Subcutaneous abdominal adipose tissue (tissue), 5 donors: ENCODE measurements around the gene SCN4A.

ENCODE experiments used
- H3K27ac ChIP-seq: one replicate; pipeline ENCODE4 v1.7.0; 2013; ENCODE audit warnings: low read depth, mild to moderate bottlenecking, inconsistent platforms, low read length, moderate library complexity
- H3K27me3 ChIP-seq, 5 donors: one replicate each; pipeline ENCODE4 v1.7.0; 2013; ENCODE audit warnings: low read length in 5 of 5, inconsistent platforms in 1 of 5; ENCODE audit not compliant: control insufficient read depth in 5 of 5, insufficient read depth in 4 of 5
- H3K36me3 ChIP-seq, 5 donors: one replicate each; pipeline ENCODE4 v1.7.0; 2013; ENCODE audit warnings: low read length in 5 of 5; ENCODE audit not compliant: control insufficient read depth in 5 of 5, insufficient read depth in 5 of 5
- H3K4me1 ChIP-seq, 5 donors: one replicate each; pipeline ENCODE4 v1.7.0; 2013; ENCODE audit warnings: low read length in 5 of 5, mild to moderate bottlenecking in 3 of 5, moderate library complexity in 1 of 5; ENCODE audit not compliant: control insufficient read depth in 5 of 5, insufficient read depth in 5 of 5
- H3K4me3 ChIP-seq, 5 donors: one replicate each; pipeline ENCODE4 v1.7.0; 2013; ENCODE audit warnings: low read length in 5 of 5, low read depth in 1 of 5
- H3K9ac ChIP-seq, 5 donors: one replicate each; pipeline ENCODE4 v1.7.0; 2013; ENCODE audit warnings: low read length in 5 of 5, mild to moderate bottlenecking in 4 of 5, moderate library complexity in 3 of 5
- H3K9me3 ChIP-seq, 5 donors: one replicate each; pipeline ENCODE4 v1.7.0; 2013; ENCODE audit warnings: low read length in 5 of 5; ENCODE audit not compliant: control insufficient read depth in 5 of 5
- donor health status: healthy.
- donor health status: healthy.
- donor health status: healthy.
- donor health status: healthy.
- donor health status: healthy.

SCN4A gene

GRCh38 chr17:63947711-63948330 lies 24.9 kb downstream of the SCN4A start:
- Histone ChIP-seq H3K36me3 (peaks cover 0 to 64% (median 41%) of the 10 kb centered on the region in 5 donors), H3K9me3 (no peaks in the 10 kb centered on the region), H3K27me3 (peaks cover 0 to 16% (median 6%) of the 10 kb centered on the region in 5 donors), H3K9ac (no peak overlapping the region), H3K4me3 (no peak overlapping the region), H3K27ac (no peak overlapping the region), H3K4me1 (peaks cover 0 to 16% (median 5%) of the 10 kb centered on the region in 5 donors)

- H3K27me3 ChIP-seq, result peaks cover 0 to 14% (median 6%) of the 10 kb centered on the region in 5 donors
- H3K4me3 ChIP-seq, result no peak overlapping the region
- no peak overlapping the region for H3K9ac ChIP-seq
- no peak overlapping the region for H3K27ac ChIP-seq
- peaks cover 0 to 16% (median 5%) of the 10 kb centered on the region in 5 donors for H3K4me1 ChIP-seq
- H3K36me3 ChIP-seq, result peaks cover 0 to 68% (median 49%) of the 10 kb centered on the region in 5 donors
- no peaks in the 10 kb centered on the region for H3K9me3 ChIP-seq
Measured at GRCh38 chr17:63946440-63947363, 26.0 kb downstream of the SCN4A start.

GRCh38 chr17:63945784-63946439 lies 26.8 kb downstream of the SCN4A start:
- Histone ChIP-seq H3K9ac (no peak overlapping the region), H3K4me3 (no peak overlapping the region)

GRCh38 chr17:63944736-63945499 lies 27.8 kb downstream of the SCN4A start:
- Histone ChIP-seq H3K4me3 (no peak overlapping the region), H3K9ac (no peak overlapping the region), H3K27me3 (peaks cover 0 to 8% (median 3%) of the 10 kb centered on the region in 5 donors), H3K36me3 (peaks cover 0 to 71% (median 50%) of the 10 kb centered on the region in 5 donors), H3K9me3 (no peaks in the 10 kb centered on the region), H3K27ac (no peak overlapping the region), H3K4me1 (peaks cover 0 to 15% (median 4%) of the 10 kb centered on the region in 5 donors)

More at GRCh38 chr17:63945784-63946439, 26.8 kb downstream of the SCN4A start:
- Histone ChIP-seq H3K27me3 (peaks cover 0 to 10% (median 4%) of the 10 kb centered on the region in 5 donors), H3K36me3 (peaks cover 0 to 68% (median 48%) of the 10 kb centered on the region in 5 donors), H3K4me1 (peaks cover 0 to 16% (median 5%) of the 10 kb centered on the region in 5 donors), H3K27ac (no peak overlapping the region), H3K9me3 (no peaks in the 10 kb centered on the region)

GRCh38 chr17:63943745-63944144 lies 29.0 kb downstream of the SCN4A start:
- Histone ChIP-seq H3K4me3 (no peak overlapping the region), H3K27ac (no peak overlapping the region), H3K36me3 (peaks cover 0 to 75% (median 45%) of the 10 kb centered on the region in 5 donors), H3K4me1 (peaks cover 0 to 23% (median 5%) of the 10 kb centered on the region in 5 donors), H3K27me3 (peaks cover 0 to 3% (median 0%) of the 10 kb centered on the region in 5 donors), H3K9me3 (no peaks in the 10 kb centered on the region), H3K9ac (no peak overlapping the region)

- Histone ChIP-seq H3K27ac (no peak overlapping the region), H3K36me3 (peaks cover 0 to 66% (median 40%) of the 10 kb centered on the region in 5 donors), H3K9me3 (no peaks in the 10 kb centered on the region), H3K4me1 (peaks cover 0 to 30% (median 5%) of the 10 kb centered on the region in 5 donors), H3K27me3 (peaks cover 0 to 3% (median 0%) of the 10 kb centered on the region in 5 donors), H3K4me3 (no peak overlapping the region), H3K9ac (no peak overlapping the region)
Measured at GRCh38 chr17:63942309-63942985, 30.3 kb downstream of the SCN4A start.

- no peaks in the 10 kb centered on the region for H3K27me3 ChIP-seq
- H3K36me3 ChIP-seq, result peaks cover 0 to 66% (median 40%) of the 10 kb centered on the region in 5 donors
- H3K4me1 ChIP-seq, result peaks cover 0 to 26% (median 4%) of the 10 kb centered on the region in 5 donors
- H3K27ac ChIP-seq, result no peak overlapping the region
- no peak overlapping the region for H3K4me3 ChIP-seq
- H3K9me3 ChIP-seq, result no peaks in the 10 kb centered on the region
- no peak overlapping the region for H3K9ac ChIP-seq
Measured at GRCh38 chr17:63941751-63942150, 31.0 kb downstream of the SCN4A start.

- H3K9ac ChIP-seq, result no peak overlapping the region
- H3K9me3 ChIP-seq, result no peaks in the 10 kb centered on the region
- peaks cover 0 to 21% (median 0%) of the 10 kb centered on the region in 5 donors for H3K4me1 ChIP-seq
- H3K4me3 ChIP-seq, result no peak overlapping the region
- peaks cover 0 to 63% (median 40%) of the 10 kb centered on the region in 5 donors for H3K36me3 ChIP-seq
- H3K27ac ChIP-seq, result no peak overlapping the region
- no peaks in the 10 kb centered on the region for H3K27me3 ChIP-seq
Measured at GRCh38 chr17:63941162-63941561, 31.6 kb downstream of the SCN4A start.

- H3K9ac ChIP-seq, result no peak overlapping the region
- H3K27ac ChIP-seq, result no peak overlapping the region
- no peaks in the 10 kb centered on the region for H3K27me3 ChIP-seq
- no peaks in the 10 kb centered on the region for H3K9me3 ChIP-seq
- H3K4me3 ChIP-seq, result no peak overlapping the region
- peaks cover 0 to 63% (median 39%) of the 10 kb centered on the region in 5 donors for H3K36me3 ChIP-seq
- peaks cover 0 to 19% (median 0%) of the 10 kb centered on the region in 5 donors for H3K4me1 ChIP-seq
Measured at GRCh38 chr17:63940584-63940983, 32.1 kb downstream of the SCN4A start.
